HUES48 (cell line): ENCODE results near the gene HLA-DQB2.
A peak's percentile ranks its signal among the peaks of the same experiment; 100 is the strongest.
"Not testable (repeated sequence)": the region's sequence is repeated elsewhere in the genome, so short reads cannot be mapped to it uniquely, and the experiment has no call there.

Experiments
- H3K27ac ChIP-seq: one replicate; pipeline ENCODE4 v1.7.0; 2013; ENCODE audit warnings: low read depth, low read length, inconsistent platforms
- H3K27me3 ChIP-seq: 2 replicates; pipeline ENCODE4 v1.6.1; 2013; ENCODE audit warnings: mild to moderate bottlenecking, low read length; ENCODE audit not compliant: control insufficient read depth, insufficient read depth
- H3K36me3 ChIP-seq: 2 replicates; pipeline ENCODE4 v1.6.1; 2013; ENCODE audit warnings: low read length; ENCODE audit not compliant: control insufficient read depth, insufficient read depth
- H3K4me1 ChIP-seq: 2 replicates; pipeline ENCODE4 v1.6.1; 2013; ENCODE audit warnings: mild to moderate bottlenecking, low read length; ENCODE audit not compliant: control insufficient read depth, insufficient read depth
- H3K4me3 ChIP-seq: 2 replicates; pipeline ENCODE4 v1.5.1; 2013; ENCODE audit warnings: mild to moderate bottlenecking, low read depth, low read length
- H3K9ac ChIP-seq: 2 replicates; pipeline ENCODE4 v1.6.1; 2013; ENCODE audit warnings: mild to moderate bottlenecking, low read depth, low read length, moderate library complexity
- H3K9me3 ChIP-seq: 2 replicates; pipeline ENCODE4 v1.6.1; 2013; ENCODE audit warnings: low read length; ENCODE audit not compliant: control insufficient read depth, insufficient read depth

Gene HLA-DQB2

DNA sequence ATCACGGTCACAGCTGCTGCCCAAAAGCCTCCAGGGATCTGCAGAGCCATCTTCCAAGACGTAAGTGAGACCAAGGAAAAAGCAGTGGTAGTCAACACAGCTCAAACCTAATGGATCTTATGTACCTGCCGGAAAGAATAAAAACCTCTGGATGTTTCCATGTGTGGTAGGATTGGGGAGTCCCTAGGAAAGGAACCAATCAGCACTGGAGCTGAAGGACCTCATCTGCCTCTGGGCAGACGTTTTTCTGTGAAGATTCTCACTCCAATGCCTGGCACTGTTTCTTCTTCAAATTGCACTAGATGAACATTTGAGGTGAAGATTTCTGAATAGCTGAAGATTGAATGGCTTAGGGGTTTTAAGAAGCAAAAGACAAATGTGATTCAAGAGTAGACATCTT is at the start of gene HLA-DQB2:
Gene HLA-DQB2 (minus strand): TSS at position 112 of the 400 bp plus-strand sequence. CDS start 62 bp downstream, at position 50.
- Histone ChIP-seq H3K4me3 (no peak within 1 kb of the TSS), H3K27ac (no peak within 1 kb of the TSS), H3K9me3 (no peaks in the 10 kb centered on the region), H3K36me3 (no peaks in the 10 kb centered on the region), H3K9ac (no peak within 1 kb of the TSS), H3K27me3 (no peaks in the 10 kb centered on the region), H3K4me1 (no peaks in the 10 kb centered on the region)

DNA sequence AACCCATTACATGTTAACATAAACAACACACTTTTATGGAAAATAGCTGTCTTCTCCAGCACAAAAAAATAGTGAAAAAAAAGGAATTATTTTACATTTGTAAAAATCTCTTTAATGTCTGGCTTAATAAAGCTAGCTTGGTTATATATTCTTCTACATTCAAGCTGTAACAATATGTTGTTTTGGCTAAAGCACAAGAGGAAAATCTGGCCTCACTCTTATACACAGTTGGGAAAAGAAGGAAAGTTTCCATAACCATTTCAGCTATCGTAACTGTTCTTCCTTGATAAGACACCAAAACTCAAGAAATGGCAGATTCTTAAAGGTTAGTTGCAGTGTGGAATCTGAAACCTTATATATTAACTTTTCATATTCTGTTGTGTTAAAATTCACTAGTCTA is 45.8 kb upstream of the HLA-DQB2 start:
- Histone ChIP-seq H3K27me3 (no peaks in the 10 kb centered on the region), H3K9me3 (no peaks in the 10 kb centered on the region), H3K27ac (no peak overlapping the region), H3K36me3 (no peaks in the 10 kb centered on the region), H3K4me1 (no peaks in the 10 kb centered on the region), H3K9ac (no peak overlapping the region), H3K4me3 (no peak overlapping the region)

DNA sequence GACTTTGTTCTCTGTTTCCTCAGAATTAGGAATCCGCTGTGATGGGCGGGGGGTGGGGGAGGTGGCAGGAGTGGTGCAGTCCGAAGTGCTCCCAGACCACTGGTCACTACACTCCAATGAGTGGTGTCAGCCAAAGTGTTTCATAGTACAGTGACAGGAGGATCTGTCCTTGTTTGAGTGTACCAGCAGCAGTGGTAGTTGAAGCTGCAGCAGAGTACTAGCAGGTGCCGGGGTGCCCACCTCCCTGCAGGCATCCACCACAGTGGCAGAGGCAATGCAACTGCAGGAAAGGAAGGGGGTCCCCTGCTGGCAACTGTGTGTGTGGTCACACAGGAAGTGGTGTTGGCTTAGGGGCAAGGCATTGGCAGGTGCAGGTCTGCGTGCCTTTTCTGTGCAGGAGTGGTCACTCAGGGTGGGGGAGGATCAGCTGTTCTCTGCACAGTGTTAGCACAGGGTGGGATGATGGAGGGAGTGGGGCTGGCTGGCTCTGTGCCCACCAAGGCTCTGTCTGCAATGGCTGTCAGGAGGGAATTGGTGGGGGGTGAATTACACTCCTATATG is 43.8 kb upstream of the HLA-DQB2 start:
- Histone ChIP-seq H3K27me3 (no peaks in the 10 kb centered on the region), H3K4me1 (no peaks in the 10 kb centered on the region), H3K9me3 (no peaks in the 10 kb centered on the region), H3K9ac (no peak overlapping the region), H3K36me3 (no peaks in the 10 kb centered on the region), H3K4me3 (no peak overlapping the region), H3K27ac (no peak overlapping the region)

- not testable (repeated sequence) for H3K4me3 ChIP-seq, H3K27ac ChIP-seq, H3K4me1 ChIP-seq, H3K9ac ChIP-seq, H3K27me3 ChIP-seq, H3K36me3 ChIP-seq, H3K9me3 ChIP-seq
These were observed 42.1 kb upstream of the HLA-DQB2 start for GRCh38 chr6:32805404-32805803.

DNA sequence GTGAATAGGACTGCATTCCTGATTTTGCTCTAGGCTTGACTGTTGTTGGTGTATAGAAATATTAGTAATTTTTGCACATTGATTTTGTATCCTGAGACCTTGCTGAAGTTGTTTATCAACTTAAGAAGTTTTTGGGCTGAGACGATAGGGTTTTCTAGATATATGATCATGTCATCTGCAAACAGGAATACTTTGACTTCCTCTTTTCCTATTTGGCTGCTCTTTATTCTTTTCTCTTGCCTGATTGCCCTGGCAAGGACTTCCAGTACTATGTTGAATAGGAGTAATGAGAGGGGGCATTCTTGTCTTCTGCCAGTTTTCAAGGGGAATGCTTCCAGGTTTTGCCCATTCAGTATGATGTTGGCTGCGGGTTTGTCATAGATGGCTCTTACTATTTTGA is 40.1 kb upstream of the HLA-DQB2 start:
- H3K27me3 ChIP-seq: no peaks in the 10 kb centered on the region
- H3K9me3 ChIP-seq: peaks cover 6% of the 10 kb centered on the region; the same call in 1 of the 2 replicates
- H3K4me3 ChIP-seq: no peak overlapping the region
- no peaks in the 10 kb centered on the region for H3K4me1 ChIP-seq
- no peak overlapping the region for H3K27ac ChIP-seq
- no peak overlapping the region for H3K9ac ChIP-seq
- H3K36me3 ChIP-seq: no peaks in the 10 kb centered on the region

- H3K4me3 ChIP-seq: no peak overlapping the region
- peaks cover 6% of the 10 kb centered on the region; the same call in 1 of the 2 replicates for H3K9me3 ChIP-seq
- H3K27me3 ChIP-seq: no peaks in the 10 kb centered on the region
- no peak overlapping the region for H3K9ac ChIP-seq
- no peak overlapping the region for H3K27ac ChIP-seq
- H3K36me3 ChIP-seq: no peaks in the 10 kb centered on the region
- peaks cover 8% of the 10 kb centered on the region for H3K4me1 ChIP-seq
These were observed 36.4 kb upstream of the HLA-DQB2 start for GRCh38 chr6:32799740-32800139.

DNA sequence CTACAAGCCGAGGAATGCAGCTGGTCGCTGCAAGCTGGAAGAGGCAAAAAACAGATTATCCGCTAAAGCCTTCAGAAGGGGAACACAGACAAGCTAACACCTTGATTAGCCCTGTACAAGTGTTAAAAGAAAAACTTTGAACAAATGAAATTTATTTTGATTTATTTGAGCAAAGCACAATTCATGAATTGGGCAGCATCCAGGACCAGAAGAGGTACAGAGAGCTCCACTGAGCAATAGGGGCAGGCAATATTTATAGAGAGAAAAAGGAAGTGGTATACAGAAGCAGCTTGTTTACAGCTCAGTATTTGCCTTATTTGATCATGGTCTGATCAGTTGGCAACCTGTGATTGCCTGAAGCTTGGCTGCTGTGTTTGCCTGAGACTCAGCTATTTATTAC is 35.8 kb upstream of the HLA-DQB2 start:
- Histone ChIP-seq H3K4me1 (peaks cover 8% of the 10 kb centered on the region), H3K9ac (no peak overlapping the region), H3K27ac (no peak overlapping the region), H3K36me3 (no peaks in the 10 kb centered on the region), H3K27me3 (no peaks in the 10 kb centered on the region), H3K4me3 (no peak overlapping the region), H3K9me3 (peaks cover 6% of the 10 kb centered on the region; the same call in 1 of the 2 replicates)

DNA sequence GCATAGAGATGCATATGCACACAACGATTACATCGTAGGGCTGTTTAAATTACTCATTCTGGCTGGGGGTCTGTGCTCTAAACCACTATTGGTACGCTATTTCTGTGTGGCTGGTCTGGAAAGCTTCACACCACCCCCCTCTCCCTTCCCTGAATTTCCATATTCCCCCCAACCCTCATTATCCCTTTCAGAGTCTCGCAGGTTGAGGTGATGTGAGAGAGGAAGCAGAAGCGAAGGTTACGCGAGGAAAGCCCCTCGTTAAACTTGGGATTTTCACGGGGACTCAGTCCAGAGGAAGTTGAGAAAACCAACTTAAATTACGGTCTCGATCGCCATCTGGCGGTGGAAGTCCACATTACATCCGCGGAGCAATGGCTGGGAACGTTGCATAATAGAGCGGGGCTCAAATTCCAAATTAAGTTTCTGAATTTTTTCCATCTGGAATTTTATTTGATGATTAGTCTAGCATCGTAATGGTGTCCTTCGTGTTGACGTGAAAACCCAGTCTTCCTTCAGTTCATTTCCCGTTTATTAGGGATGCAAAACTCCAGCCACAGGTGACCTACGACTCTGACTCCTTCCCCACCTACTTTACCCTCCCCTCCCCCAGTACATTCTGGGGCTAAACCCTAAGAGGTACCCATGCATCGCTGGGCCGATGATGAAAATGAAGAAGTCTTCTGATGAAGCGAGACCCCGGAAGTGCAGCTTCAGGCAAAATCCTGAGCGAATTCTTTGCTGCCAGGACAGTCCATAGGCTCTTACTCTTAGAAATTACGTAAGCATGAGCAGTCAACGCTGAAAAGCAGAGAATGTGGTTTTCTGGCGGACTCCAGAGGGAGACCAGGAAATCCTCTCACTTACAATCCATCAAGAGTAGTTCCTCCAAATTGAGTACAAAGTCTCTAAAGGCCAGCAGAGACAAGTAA is 33.8 kb upstream of the HLA-DQB2 start:
- Histone ChIP-seq H3K36me3 (no peaks in the 10 kb centered on the region), H3K4me3 (peak overlapping the region; percentile 61), H3K27ac (no peak overlapping the region), H3K9me3 (peaks cover 6% of the 10 kb centered on the region; the same call in 1 of the 2 replicates), H3K27me3 (no peaks in the 10 kb centered on the region), H3K4me1 (peaks cover 8% of the 10 kb centered on the region), H3K9ac (peak overlapping the region; percentile 49; the same call in 1 of the 2 replicates)

DNA sequence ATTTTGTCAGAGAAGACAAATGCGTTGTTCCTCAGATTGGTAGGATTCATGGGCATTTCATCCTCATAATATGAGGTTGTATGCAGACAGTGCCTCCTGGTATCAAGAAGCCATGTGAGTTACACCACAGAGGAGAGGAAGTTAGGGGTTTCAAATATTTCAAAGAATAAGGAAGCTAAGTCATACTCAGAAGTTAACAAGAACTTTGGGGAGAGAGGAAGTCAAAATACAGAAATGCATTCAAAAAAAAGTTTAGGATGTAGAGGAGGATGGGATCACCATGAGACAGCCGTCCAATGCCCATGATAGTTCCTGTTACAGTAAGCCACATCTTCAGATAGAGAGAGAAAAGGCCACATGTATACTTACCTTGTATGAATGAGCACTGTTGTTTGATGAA is 31.2 kb upstream of the HLA-DQB2 start:
- H3K9ac ChIP-seq: no peak overlapping the region
- no peak overlapping the region for H3K27ac ChIP-seq
- peaks cover 6% of the 10 kb centered on the region; the same call in 1 of the 2 replicates for H3K9me3 ChIP-seq
- no peaks in the 10 kb centered on the region for H3K27me3 ChIP-seq
- H3K4me3 ChIP-seq: no peak overlapping the region
- H3K36me3 ChIP-seq: no peaks in the 10 kb centered on the region
- peaks cover 8% of the 10 kb centered on the region for H3K4me1 ChIP-seq

DNA sequence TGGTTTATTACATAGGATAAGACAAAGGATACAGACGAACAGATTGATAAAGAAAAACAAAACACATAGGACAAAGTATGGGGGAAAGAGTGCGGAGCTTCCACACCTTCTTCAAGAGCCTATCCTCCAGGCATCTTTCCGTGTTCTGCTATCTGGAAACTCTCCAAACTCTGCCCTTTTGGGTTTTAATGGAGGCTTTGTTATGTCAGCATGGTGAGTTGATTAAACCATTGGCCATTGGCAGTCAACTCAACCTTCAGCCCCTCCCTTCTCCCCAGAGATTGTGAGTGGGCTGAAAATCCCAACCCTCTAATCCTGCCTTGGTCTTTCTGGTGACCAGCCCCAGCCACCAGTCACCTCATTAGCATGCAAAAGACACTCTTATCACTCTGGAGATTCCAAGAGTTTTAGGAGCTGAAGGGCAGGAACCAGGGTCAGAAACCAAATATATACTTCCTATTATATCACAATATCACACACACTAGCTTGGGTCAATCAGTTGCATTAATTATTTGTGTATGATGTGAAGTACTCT is 29.6 kb upstream of the HLA-DQB2 start:
- H3K36me3 ChIP-seq: no peaks in the 10 kb centered on the region
- peaks cover 8% of the 10 kb centered on the region for H3K4me1 ChIP-seq
- no peak overlapping the region for H3K27ac ChIP-seq
- H3K9me3 ChIP-seq: no peaks in the 10 kb centered on the region
- H3K27me3 ChIP-seq: no peaks in the 10 kb centered on the region
- no peak overlapping the region for H3K9ac ChIP-seq
- H3K4me3 ChIP-seq: no peak overlapping the region

GRCh38 chr6:32790306-32790705 is 27.0 kb upstream of the HLA-DQB2 start:
- no peak overlapping the region for H3K4me3 ChIP-seq
- no peaks in the 10 kb centered on the region for H3K9me3 ChIP-seq
- no peak overlapping the region for H3K27ac ChIP-seq
- H3K9ac ChIP-seq: no peak overlapping the region
- H3K4me1 ChIP-seq: no peaks in the 10 kb centered on the region
- H3K27me3 ChIP-seq: no peaks in the 10 kb centered on the region
- H3K36me3 ChIP-seq: no peaks in the 10 kb centered on the region
